Measurements from ENCODE around the gene ATP1A2.

Gene ATP1A2

DNA sequence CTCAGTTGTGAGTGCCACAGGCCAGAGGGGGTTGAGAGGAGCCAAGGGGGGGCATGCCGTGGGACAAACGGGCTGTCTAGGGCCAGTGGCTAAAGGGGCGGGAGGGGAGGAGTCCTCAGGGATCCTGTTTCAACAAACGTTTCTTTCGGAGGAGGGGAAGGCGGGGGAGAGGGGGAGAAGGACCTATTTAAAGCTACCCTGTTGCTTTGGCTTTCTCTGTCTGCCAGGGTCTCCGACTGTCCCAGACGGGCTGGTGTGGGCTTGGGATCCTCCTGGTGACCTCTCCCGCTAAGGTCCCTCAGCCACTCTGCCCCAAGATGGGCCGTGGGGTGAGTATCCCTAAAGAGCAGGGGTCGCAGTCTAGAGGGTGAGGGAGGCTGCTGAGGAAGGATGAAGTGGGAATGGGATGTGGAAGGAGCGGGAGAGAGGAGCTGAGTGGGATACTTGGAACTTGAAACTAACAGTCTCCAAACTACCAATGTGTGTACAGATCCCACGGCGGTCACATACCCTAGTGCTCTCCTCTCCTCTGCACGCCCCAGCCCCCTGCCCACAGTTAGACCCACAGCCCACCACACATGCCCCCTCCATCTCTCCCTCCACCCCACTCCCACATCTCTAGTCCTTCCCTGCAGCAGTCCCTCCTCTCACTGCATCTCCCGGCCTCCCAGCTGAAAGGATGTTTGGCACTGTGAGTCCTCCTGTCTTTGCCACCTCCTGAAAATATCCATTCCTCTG, at the start of gene ATP1A2:
ATP1A2 (plus strand) TSS at position 215 of the 738 bp plus-strand sequence; CDS start at position 318, 103 bp downstream.
- DNase-seq, result no peak

DNA sequence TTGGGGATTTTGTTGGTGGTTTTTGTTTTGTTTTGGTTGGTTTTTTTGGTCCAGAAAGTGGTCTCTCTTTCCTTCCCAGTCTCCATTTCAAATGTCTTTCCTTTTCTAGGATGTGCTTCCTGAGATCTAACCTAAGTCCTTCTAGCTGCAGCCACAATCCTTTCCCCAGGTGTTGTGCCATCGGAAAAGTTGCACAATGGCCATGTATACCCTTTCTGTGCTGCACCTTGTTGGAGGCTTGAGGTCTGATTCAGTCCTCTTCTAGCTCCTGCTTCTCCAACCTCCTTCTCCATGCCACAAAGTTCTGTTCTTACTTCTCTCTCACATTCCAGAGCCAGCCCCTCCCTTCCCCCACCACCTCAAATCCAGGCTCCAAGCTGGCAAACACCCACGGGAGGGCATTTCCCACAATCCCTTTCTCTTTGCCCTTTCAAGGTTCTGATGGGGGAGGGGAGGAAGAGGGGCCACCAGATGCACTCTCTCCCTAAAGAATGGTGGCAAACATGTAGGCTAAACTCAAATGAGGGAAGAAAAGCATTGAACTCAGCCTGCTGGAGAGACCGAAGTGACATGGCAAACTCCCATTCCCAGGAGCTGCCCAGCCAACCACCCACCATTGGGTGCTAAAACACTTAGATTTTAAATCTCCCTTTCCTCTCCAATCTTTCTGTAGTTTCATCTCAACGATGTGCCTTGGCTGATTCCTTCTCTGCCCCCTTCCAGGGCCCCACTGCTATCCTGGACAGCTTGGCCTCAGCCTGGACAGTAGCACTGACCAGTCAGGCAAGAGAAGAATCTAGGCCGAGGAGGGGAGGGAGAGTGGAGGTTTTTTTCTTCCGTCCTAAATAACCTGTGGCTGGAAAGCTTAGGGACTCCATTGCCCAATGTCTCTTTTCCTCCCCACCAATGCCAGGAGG, 48.5 kb upstream of the ATP1A2 start:
- no peak for DNase-seq

DNA sequence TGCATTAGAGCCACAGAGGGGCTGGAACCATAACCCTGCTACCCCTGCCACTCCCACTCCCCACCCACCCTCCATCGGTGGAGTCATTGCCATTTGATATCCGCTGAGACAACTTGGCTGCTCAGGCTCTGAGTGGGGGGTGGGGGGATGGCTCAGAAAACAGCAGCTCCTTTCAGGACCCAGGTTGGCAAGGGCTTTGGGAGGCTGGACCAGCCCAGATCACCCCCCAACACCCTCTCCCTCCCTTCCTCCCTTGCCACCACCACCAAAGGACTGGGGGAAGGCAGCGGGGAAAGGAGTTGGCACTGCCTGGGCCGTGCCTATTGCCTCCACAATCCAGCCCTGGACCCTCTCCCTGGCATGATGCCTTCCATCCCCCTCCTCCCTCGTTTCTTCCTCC, 47.3 kb upstream of the ATP1A2 start:
- no peak for DNase-seq

DNA sequence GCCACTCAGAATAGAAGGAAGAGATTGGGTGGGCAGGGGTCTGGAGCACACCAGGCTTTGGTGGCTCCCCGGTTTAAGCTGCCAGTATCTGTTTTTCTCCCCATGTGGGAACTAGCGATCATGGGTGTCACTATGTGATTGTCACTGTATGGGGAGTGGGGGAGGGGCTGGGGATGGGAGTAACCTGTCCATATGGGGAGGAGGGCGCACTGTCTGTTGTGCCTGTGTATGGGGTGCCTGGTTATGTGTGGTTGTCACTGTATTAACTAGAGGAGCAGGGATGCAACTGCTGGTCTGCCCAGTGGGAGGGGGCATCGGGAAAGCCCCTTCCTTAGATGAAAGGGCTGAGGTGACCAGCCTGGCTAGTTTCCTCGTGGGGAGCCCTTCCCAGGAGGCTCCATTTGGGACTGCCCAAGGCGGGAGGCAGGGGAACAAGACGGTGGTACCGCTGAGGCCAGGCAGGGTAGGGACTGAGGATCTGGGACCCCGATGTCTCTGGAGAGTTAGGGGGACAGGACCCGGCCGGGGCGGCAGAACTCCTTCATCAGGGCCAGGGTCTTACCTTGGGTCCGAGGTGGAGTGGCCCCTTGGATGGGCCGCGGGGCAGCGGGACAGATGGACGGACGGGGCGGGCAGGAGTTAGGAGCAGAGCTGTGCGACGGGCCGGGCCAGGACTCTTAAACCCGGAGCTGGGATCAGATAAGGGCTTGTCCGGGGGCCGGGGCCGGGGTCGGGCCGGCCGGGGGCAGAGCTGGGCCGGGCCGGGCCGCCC, 45.9 kb upstream of the ATP1A2 start, which contains the start of gene KCNJ10:
KCNJ10 (minus strand) TSS at position 701 of the 772 bp plus-strand sequence. CDS start 27,628 bp downstream, outside the sequence.
- DNase-seq, result no peak

GRCh38 chr1:160070243-160071163, 45.1 kb upstream of the ATP1A2 start:
- peak; percentile 56 for DNase-seq

- DNase-seq, result no peak
Measured at GRCh38 chr1:160071289-160071688, 44.3 kb upstream of the ATP1A2 start.

GRCh38 chr1:160074865-160075264, 40.7 kb upstream of the ATP1A2 start:
- no peak for DNase-seq

- DNase-seq, result no peak
Measured at GRCh38 chr1:160075836-160076235, 39.7 kb upstream of the ATP1A2 start.

DNA sequence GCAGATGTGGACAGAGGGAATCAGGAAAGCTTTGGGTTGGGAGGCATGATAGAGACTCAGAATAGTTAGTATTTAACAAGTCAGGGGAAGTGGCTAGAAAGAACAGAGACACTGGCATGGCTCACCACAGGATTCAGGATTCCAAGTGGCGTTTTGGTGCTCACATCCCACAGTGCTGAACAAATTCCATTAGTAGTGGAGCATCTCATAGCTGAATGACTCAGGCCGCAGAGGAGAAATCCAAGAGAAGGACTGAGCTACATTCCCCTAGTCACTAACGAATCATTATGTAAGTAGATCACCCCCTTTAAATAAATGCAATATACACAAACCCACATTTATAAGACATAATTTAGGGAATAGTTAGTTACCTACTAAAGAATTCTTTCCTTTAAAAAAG, 39.3 kb upstream of the ATP1A2 start:
- DNase-seq, result no peak

- no peak for DNase-seq
Measured at GRCh38 chr1:160077486-160077885, 38.1 kb upstream of the ATP1A2 start.

DNA sequence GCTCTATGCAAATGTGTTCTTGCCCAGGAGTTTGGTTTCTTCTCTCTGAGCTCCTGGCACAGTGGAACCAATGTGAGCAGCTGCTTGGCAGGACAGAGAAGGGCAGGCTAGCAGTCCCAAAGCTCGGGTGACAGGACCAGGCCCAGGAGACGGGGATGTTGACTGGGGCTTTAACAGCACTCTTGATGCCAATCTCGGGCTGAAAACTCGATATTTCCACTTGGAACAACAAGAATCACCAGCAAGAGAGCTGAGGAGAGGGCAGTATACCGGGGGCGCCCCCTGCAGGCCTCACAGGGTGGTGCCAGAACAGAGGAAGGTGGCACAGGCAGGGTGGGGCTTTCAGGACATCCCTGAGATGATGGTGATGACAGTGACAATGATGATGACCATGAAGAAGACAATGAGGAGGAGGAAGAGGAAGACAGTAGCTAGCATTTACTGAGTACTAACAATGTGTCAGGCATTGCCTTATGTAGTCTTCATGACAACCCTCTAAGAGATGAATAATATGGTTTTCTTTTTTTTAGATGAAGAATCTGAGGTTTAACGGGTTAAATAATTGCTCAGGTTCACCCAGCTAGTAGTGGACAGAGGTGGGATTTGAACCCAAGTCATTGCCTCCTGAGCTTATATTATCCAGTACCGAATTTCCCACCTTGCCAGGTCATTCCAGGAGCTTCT, 36.9 kb upstream of the ATP1A2 start:
- peak; percentile 75 for DNase-seq

DNA sequence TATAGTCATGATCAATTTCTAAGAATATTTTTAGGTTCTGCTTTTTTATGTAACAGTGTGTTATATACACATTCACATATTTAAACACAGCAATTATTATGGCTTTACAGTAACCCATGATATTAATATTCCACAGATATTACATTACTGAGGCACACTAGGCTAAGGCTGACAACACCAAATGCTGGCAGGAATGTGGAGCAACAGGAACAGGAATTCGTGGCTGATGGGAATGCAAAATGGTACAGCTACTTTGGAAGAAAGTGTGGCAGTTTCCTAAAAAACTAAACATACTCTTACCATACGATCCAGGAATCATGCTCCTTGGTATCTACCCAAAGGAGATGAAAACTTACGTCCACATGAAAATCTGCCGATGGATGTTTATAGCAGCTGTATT, 36.1 kb upstream of the ATP1A2 start:
- DNase-seq, result no peak

GRCh38 chr1:160080381-160081100, 35.0 kb upstream of the ATP1A2 start:
- no peak for DNase-seq

DNA sequence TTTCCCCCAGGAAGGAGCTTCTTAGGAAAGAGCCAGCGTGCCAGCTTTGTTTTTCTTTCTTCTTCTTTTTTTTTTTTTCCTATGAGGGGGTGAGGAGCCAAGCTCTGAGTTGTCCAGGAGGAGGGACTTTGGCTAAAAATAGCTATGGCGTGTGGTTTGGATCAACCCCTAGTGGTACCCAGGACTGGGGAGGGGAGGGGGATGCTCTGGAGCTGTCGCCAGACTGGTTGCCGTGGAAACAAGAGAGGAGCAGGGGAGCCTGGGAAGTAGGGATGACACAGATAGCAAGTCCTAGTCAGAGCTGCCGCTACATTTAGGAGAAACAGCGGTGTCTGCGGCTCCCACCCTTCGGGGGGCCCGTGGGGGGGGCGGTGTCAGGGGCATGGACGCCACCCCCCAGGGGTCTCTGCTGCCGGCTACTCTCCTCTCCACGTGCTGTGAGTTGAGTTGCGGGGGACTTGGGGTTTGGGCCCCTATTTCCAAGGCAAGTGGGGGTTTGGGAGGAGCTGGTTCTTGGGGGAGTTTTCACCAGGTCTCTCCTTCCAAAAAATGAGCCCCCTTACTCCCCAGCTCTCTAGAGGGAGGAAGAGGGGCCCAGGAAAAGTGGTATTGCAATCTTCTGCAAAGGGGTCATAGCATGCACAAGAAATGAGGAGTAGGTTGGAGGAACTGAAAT, 34.2 kb upstream of the ATP1A2 start, which contains the start of gene KCNJ9:
KCNJ9 (plus strand) TSS at position 278 of the 676 bp plus-strand sequence. CDS start 2,493 bp downstream, outside the sequence.
- no peak for DNase-seq

DNA sequence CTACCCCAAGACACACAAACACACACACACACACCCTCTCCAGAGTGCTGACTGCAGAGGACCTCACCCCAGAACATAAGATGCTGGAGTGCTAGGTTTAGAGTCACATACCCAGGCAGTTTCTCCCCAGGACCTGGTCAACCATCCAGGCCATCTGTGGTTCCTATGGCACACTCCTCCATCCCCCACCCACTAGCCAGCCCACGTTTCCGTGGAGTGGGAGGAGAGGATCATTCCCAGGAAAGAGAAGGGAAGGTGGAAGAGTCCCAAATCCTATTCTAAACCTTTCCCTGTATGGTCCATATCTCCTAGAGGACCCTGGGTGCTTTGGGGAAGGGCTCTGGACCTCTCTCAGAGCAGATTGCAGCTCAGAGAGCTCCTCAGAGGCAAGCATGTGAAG, 33.1 kb upstream of the ATP1A2 start:
- DNase-seq, result no peak

GRCh38 chr1:160082926-160083325, 32.6 kb upstream of the ATP1A2 start:
- DNase-seq, result no peak

- DNase-seq, result peak; percentile 74
Measured at GRCh38 chr1:160083968-160084770, 31.4 kb upstream of the ATP1A2 start.

DNA sequence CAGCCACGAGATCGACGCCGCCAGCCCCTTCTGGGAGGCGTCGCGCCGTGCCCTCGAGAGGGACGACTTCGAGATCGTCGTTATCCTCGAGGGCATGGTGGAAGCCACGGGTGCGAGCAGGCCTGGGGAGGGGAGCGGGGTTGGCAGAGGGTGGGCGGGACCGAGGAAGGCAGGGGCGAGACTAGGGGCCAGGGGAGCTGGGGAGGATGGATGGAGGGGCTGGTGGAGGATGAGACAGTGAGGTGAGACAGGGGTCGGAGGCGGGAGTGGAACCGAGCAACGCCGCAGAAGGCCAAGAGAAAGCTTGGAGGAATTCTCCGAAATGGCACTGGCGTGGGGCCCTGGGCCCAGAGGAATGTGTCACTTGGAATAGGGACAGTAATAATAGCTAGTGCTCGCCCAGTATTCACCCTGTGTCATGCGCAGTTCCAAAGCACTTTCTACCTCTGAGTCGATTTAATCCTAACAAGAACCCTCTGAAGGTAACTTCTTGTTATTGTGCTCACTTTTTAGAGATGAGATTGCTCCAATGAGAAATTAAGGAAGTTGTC, 30.7 kb upstream of the ATP1A2 start:
- DNase-seq, result no peak

Data from activated CD4-positive, alpha-beta T cell treated with anti-CD3 and anti-CD28 coated beads, Interleukin-2, Interleukin-6, amounts not matched to agents 100 ng/mL and 50 ng/mL, durations not matched to agents 16 hours and 8 hours (primary cell).